ENCODE data around the gene SLCO4A1.

DNA sequence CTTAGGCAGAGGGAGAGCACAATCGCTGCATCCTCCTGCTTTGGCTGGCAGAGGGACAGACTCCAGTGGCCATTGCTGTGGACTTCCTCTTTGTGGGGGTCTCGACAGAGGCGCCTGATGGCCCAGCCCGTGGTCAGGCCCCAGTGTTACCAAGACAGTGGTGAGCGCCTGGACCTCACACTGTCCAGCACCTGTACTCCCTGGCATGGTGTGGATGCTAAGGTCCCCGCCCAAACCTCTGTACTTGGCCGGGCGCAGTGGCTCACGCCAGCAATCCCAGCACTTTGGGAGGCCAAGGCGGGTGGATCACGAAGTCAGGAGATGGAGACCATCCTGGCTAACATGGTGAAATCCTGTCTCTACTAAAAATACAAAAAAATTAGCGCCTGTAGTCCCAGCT is 64.0 kb downstream of the SLCO4A1 start:
- TF ChIP-seq CTCF (conservative IDR thresholded peaks at IDR 0.05; ENCODE audit: low read depth, low read length) (no peak), RCOR1 (IDR thresholded peaks at IDR 0.05; ENCODE audit: insufficient replicate concordance, low read length) (no peak), MXI1 (IDR thresholded peaks at IDR 0.05; ENCODE audit: borderline replicate concordance, low read depth, low read length) (no peak), USF2 (IDR thresholded peaks at IDR 0.05; ENCODE audit: low read depth, low read length) (no peak), POLR2A (IDR thresholded peaks at IDR 0.05; ENCODE audit: low read depth, low read length) (no peak), BHLHE40 (IDR thresholded peaks at IDR 0.05; ENCODE audit: low read depth, low read length) (no peak), ELK1 (IDR thresholded peaks at IDR 0.05; ENCODE audit: borderline replicate concordance, low read depth, low read length) (no peak), RAD21 (IDR thresholded peaks at IDR 0.05; ENCODE audit: low read length) (no peak), CEBPB (IDR thresholded peaks at IDR 0.05; ENCODE audit: low read depth, low read length) (no peak), MAZ (IDR thresholded peaks at IDR 0.05; ENCODE audit: borderline replicate concordance, low read depth, low read length) (no peak), RFX5 (IDR thresholded peaks at IDR 0.05; ENCODE audit: low read depth, low read length) (no peak), FOS (IDR thresholded peaks at IDR 0.05; ENCODE audit: low read depth, low read length) (no peak)

Measured in IMR-90 (cell line).